HG03460 (cell line): ENCODE data around the gene PRKCA.

Source experiments
- ATAC-seq: cut with Tn5 transposase; IDR thresholded peaks from one replicate; pipeline ENCODE4 v1.9.1; 2021; ENCODE audit not compliant: unreplicated experiment

Gene PRKCA

DNA sequence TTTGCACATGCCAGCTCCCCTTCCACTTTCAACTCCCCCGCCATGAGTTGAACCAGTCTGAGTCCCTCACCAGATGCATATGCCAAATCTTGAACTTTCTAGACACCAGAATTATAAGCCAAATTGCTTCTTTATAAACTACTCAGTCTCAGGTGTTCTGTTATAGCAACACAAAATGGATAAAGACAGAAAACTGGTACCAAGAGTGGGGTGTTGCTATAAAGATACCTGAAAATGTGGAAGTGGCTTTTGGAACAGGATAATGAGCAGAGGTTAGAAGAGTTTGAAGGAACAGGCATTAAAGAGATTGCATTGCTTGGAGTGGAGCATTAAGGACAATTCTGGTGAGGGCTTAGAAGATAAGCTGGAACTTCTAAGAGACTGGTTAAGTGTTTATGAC lies 515.3 kb downstream of the PRKCA start:
- ATAC-seq: no peak

DNA sequence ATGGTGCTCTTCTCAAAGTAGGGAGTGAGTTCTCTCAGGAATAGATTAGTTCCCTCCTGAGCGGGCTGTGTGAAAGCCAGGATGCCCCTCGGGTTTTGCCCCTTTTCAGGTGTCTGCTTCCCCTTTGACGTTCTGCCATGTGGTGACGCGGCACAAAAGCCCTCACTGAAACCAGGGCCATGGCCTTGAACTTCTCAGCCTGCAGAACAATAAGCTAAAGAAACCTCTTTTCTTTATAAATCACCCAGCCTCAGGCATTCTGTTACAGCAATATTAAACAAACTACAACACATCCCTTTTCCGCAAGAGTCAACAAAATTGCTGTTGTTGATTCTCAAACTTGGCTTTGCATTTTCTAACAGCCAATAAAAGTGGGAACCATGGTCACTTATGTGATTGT lies 517.1 kb downstream of the PRKCA start:
- no peak for ATAC-seq

DNA sequence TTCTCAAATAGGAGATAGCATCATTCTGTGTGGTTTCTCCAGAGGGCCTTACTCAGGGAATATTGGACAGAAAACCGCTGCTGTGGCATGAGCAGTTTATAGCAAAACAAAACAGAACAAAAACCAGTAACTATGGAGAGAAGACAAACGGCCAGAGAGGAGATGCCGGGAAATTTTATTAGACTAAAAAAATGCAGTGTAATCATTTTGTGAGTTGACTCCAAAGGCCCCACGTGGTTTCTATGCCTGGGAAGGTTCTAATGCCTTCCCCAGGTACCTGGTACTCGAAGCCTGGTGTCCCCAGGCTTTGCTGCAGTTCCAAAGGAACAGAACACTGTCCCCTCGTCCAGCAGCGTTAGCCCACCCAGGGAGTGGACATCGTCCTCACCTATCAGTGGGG lies 519.6 kb downstream of the PRKCA start:
- ATAC-seq: no peak

DNA sequence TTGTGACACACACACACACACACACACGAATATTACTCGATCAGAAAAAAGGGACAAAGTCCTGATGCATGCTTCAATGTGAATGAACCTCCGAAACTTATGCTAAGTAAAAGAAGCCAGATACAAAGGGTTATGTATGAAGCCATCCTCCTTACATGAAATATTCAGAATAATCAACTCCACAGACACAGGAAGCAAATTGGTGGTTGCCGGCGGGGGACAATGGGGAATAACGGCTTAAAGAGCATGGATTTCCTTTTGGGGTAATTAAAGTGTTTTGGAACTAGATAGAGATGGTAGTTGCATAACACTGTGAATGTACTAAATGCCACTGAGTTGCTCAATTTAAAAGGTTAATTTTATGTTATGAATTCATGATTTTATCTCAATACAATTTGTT lies 524.4 kb downstream of the PRKCA start:
- ATAC-seq: no peak

DNA sequence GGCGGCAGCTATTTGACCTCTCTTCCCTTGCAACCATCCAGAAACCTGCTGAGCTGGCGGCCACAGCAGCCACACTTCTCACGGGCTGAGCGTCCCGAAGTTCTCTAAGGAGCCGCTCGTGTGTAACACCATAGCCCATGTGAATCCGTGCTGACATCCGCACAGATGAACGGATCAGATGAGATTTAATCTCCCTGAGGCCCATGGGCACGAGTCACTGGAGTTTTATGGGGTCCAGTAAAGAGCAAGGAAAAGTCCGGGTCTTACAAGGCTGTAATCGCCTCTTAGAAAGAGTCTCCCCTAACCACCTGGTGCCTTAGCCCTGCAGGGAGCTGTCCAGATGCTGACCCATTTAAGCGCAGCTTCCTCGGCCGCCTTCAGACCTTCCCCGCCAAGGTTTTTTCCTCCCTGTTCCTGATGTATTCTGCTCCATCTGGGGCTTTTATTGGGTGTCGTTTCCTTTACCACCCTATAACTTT lies 527.0 kb downstream of the PRKCA start:
- ATAC-seq: no peak

DNA sequence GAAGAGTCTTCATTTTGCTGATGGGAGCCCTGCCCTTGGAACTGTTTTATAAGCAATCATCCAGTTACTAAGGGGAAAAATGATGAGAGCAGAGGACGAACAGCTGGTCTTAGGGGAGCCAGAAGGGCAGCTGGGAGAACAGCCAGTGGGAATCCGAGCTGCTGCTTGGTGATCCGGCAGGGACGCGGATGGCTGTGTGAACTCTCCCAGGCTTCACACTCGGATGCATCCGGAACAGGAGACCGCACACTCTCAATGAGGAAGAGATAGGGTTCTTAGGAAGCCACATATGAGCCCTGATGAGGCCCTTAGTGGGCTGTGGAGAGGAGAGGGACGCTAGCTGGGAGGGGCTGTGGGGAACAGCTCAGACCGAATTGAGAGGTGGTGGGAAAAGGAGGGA lies 527.5 kb downstream of the PRKCA start:
- no peak for ATAC-seq

DNA sequence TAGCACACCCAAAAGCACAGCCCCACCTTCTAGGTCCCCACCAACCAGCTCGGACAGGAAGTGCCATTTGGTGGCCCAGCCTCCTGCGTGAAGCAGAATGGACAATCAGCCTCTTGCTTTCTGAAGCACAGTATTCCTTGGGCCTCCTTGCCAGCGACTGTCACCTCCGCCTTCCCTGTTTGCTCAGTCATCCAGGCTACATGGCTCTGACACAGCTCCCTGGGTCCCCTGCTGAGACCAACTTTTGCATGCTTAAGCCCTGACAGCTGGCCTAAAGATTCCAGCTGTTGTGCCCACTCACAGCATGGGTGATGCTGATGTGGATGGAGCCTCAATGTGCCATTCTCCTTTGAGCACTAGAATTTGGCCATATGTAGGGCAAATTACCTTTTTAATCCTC lies 528.0 kb downstream of the PRKCA start:
- ATAC-seq: no peak

DNA sequence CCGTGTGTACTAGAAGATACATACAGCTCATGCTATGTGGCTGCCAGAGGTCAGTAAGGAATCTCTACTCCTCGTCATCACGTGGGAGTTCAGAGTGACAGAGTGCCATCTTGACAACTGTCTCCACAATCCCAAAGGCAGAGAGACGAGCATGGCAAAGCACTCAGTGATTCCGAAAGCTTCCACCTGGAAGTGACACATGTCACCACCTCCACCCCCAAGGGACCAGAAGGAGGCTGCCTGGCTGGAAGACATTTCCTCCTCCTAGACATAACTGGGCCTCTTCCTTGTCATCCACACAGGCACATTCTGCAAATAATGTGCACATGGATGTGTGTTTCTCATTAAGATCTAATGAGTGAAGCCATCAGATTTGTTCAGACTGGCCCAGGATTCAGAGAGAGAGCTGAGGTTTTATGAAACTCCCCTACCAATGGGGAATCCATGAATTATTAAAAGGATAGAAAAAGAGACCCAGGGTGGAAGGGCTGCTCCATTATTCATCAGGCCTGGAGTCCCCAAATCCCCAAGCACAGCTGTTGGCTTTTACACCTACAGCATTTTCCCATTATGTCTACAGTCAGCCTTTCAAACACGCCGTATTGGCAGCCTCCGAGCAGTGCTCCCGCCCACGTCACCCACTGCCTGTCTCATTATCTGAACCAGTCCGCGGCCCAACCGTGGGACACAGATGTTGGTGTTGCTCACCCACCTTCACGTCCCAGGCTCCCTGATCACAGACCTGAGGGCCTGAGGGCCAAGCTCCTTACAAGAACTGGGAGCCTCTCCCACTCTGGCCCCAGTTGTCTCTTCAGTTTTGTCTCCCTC lies 529.2 kb downstream of the PRKCA start:
- no peak for ATAC-seq

DNA sequence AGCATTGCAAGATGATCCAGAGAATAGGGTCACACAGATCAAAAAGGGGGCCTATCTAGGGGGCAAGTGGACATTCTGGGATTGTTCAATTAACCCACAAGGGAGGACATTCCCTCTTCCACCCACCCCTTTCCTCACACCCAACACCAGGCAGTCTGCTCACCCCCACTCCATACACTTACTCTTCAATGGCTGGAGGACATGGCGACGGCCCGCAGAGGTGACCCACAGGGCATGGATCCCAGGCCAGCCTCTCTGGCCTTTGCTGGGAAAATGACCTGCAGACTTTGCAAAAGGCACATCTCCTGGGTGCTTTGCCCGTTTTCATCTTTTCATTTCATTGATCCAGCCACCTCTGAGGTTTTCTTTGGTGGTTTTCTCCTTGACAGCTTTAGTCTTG lies 530.8 kb downstream of the PRKCA start:
- no peak for ATAC-seq

DNA sequence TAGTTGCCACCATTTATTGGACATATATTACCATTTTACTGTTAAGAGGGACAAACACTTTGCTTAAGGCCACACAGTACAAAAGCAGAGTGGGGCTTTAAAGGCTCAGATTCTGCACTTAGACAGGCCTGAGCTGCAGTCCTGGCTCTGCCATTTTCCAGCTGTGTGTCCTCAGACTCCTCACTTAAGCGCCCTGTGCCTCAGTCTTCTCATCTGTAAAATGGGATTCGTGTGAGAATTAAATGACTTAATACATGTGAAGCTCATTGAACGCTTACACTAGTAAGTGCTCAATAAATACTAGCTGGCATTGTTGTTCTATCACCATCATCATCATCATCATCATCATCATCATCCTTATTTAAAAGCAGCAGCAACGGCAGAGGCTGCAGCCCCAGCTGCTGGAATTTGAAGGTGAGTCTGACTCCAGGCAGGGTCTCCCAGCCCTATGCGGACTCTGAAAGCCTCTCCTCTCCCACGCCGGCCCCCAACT lies 532.1 kb downstream of the PRKCA start:
- no peak for ATAC-seq

DNA sequence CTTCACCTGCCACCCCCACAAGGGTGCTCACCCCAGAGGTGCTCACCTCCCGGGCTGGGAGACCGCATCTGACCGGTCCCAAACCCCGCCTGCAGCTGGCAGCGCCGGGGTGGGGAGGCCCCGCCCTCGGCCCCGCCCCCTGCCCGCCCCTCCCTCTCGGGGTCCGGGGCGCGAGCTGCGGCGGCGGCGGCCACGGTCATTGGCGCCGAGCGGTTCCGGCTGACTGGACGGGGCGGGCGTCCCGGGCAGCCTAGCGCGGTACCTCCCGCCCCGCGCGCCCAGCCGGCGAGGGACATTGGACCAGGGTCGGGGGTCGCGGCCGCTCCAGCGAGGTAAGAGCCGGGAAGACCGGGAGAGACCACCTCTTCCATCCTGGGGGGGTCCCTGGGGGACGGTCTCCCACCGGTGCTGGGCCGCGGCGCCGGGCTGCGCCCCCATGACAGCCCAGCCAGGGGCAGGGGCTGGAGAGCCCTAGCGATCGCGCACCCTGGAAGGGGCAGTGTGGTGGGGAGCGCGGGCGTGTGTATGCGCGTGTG lies 532.6 kb downstream of the PRKCA start, which contains the start of gene CACNG5:
TSS of gene CACNG5 (plus strand) at position 199 of the 536 bp plus-strand sequence. CDS start 42,216 bp downstream, outside the sequence.
- ATAC-seq: no peak

DNA sequence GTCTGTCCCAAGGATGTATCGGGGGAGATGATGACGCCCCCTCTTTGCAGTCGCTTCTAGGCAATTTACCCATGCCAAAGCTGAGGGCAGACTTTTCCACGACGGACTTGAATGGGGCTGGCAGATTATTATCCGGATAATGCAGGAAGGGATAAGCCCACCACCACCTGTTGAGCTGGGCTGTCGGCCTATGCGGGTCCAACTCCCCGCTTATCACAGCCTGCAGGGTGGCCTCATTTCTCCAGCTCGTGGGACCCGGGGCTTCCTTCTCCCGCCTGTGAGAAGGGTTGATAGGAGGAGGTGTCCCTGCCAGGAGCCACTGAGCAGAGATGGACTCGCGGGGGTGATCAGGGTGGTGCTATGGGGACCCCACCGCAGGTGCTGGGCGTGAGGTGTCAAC lies 533.1 kb downstream of the PRKCA start:
- ATAC-seq: no peak

DNA sequence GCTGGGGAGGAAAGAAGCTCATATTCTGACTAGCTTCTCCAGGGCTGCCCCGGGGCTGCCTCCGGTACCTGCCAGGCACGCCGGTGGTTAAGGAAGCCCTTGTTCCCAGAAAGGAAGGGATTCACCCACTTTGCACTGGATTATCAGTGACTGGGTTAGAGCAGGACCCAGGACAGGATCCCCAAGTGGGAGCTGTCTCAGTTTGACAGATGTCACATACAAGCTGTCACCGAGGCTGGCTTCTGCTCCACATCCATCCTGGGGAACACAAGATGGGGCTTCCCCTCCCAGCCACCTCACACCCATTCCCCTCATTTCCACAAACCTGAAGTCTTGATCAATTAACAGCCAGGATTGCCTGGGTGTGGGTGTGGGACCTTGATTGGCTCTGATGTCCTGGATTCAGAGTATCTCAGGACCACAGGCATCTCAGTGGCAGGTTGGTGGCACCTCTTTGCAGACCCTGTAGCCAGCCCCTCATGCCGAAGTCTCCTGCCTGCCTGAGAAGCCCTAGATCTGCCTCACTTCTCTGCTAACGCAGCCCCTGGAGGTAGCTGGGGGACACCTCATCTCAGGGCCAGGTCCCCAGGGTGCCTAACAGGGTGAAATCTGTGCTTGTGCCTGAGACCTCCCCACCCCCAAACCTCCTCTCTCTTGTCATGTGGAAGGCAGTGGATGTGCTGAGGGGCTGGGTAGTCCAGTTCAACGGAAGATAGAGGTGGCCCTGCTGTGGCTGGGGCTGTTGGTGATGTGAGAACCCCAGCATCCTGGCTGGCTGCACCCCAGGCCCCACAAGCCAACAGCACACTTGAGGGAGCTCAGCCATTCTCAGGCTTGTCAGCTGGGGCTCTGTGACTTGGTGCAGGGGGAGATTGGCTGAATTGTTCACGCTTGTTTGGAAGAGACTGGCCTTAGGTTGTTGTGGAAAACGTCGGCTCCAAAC lies 533.9 kb downstream of the PRKCA start:
- ATAC-seq: no peak

DNA sequence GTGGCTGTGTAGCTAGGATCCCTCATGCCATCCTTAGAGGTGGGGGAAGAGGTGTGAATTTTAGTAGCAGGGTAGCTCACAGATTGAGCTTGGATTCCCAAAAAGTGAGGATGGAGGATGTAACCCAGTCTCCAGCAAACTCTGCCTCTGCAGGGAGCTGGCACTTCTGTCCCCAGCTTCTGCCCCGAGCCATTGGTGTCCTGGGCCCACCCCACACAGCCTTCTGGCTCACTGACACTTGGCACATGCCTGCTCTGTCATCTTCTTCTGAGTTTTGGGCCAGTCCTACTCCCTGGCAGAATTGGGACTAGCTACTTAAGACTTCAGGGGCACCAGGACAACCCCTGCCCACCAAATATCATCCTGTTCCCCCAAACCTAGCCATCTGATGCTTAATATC lies 534.8 kb downstream of the PRKCA start:
- no peak for ATAC-seq

DNA sequence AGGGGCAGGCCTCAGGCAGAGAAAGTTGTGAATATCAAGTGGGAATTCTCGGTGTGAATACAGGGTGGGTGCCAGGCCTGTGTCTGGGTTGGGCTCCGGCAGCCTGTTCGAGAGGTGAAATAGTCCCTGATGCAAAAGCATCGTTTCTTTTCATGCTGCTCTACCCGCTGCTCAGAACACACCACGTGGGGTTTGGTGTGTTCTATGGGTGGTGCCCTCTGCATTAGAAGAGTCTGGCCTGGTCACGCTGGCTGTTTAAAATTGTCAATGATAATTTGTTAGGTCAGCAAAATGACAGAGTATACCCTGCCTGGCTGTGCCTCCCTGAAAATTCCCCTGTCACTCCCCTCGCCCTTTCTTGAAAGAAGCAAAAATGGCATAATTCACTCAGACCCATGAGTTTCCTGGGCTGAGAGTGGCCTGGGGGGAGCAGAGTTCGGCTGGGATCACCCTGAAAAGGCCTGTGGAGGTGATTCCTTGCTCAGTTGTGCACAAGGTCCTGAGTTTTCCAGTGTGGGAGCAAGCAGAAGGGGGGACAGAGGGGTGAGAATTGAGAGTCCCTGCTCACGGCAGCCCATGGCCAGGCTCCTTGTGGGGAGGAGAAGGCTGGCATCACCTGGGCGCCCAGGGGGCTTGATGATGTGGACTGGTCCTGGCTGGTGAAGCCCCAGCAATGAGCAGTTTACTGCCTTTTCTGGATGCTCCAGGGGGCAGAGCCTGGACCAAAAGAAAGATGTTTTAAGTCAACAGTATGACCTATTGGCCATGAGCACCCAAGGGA lies 535.7 kb downstream of the PRKCA start:
- no peak for ATAC-seq

DNA sequence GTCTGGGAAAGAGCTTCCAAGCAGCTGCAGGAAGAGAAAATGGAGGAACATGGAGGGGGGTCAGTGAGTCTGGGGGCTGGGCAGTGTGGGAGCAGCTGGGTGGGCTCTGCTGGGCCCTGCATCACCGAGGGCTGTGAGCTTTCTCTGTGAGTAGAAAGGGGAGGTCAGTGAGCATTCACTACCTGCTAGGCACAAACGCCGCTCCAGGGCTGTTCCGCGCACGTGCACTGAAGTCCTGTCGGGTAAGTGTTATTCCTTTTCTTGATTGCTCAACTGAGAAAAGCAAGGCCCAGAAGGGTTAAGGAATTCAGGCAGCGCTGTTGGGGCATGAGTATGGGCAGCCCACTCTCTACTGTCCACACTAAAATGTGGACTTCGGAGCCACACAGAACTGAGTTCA lies 537.2 kb downstream of the PRKCA start:
- no peak for ATAC-seq

DNA sequence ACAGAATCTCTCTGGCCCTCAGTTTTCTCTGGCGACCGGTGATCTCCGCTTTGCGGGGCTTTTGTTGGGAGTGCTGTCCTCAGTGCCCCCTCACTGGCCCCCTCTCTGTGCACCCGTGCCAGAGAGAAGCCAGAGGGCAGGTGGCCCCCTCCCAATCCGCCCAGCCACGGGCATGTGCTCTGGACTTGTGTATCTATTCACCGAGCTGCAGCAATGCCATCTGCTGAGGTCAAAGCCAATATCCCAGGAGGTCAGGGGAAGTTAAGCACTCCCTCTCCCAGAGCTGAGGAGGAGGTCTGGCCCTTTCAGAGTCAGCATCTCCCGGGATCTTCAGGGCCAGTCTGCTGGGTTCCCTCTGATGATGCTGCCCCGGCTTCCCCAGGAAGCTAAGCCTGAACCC lies 537.6 kb downstream of the PRKCA start:
- no peak for ATAC-seq

DNA sequence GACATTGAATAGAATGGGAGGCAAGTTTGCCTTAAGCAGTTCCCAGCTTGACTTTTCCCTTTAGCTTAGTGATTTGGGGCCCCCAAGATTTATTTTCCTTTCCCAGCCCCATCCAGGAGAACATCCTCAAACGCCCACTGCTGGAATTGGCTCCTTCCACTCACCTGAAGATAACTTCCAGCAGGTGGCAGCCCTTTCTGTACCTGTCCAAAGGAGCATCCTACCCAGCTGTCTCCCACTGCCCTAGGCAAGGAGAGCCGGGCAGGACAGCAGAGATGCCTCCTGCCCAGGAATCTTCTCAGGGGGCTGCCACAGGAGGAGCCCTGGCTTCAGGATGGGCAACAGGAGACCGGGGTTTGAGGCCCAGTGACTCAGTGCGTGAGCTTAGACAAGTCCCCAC lies 538.9 kb downstream of the PRKCA start:
- no peak for ATAC-seq

DNA sequence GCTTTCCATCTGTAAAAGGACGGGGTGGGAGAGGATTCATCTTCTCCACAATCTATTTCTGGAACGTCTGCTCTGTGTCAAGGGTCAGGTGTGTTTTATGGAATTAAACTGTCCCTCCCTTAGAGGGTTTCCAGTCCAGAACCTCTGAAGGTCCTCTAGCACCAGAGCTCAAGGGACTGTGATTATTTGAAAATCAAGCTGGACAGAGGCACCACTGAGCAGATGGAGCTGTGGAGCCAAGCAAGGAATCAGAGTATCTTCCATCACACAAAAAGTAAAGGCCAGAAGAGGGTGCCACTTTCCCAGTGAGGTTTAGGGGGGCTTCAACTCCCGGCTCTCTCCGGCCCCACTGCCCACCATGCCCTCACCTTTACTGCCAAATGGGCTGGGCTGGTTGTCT lies 539.3 kb downstream of the PRKCA start:
- no peak for ATAC-seq

DNA sequence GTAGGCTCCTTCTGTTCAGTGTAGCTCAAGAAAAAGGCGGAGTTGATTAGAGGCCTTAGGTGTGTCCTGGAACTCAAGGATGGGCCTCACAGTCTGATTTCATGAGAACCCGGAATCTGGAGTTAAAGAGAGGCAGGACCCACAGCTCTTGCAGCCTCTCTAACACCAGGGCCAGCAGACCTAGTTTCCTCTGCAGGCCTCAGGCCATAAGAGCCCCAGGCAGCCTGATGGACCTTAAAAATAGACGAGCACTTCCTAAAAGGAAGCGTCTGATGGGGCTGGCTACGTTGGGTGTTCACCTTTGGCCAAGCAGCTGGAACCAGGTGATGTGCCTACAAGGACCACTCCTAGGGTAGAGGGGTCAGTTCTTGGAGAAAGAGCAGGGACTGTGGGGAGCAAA lies 540.1 kb downstream of the PRKCA start:
- ATAC-seq: no peak

DNA sequence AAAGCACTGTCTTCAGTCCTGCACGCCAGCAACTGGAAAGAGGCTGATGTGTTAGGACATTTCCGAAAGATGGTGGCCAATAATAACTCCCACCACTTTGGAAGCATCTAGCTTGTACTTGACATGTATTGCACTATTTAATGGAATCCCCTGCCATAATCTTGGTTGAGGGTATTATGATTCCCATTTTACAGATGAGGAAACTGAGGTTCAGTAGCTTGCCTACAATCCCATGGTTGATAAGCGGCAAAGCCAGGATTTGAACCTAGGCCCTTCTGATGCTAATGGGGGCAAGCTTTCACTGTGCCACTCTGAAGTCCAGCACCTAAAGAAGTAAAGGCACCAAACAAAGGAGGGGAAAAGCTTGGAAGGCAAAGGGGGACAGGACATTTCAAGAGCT lies 540.5 kb downstream of the PRKCA start:
- no peak for ATAC-seq
